ENCODE measurements around the gene DPYSL5.

DPYSL5 gene

DNA sequence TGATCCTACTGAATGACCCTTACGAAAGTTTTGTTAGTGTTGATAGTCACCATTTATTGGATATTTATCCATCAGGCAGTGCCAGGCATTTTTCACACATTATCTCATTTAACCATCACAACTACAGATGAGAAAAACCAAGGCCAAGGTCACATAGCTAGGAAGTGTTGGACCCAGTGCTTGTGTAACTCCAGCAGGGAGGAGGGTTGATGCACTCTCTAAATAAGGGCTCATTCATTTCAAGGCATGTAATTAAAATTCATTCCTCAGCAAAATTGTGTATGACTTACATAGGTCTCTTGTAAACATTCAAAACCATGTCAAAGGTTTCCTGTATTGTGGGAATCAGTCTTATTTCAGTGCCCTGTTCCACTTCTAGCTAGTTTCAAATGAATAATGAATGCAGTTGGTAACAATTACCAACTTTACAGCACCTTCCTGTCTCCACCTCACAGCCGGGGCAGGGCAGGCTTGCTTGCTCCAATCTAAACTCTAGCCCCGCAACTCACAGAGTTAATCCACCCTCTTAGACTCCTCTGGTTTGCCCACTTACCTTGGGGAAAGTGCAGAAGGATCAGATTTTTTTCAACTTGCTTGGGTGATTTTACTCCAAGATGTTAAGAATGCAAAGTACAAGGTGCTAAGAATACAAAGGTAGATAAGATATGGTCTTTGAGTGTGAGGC is 116.7 kb downstream of the DPYSL5 start:
- DNase-seq (ENCODE audit: low read depth, low spot score), result no peak

DNA sequence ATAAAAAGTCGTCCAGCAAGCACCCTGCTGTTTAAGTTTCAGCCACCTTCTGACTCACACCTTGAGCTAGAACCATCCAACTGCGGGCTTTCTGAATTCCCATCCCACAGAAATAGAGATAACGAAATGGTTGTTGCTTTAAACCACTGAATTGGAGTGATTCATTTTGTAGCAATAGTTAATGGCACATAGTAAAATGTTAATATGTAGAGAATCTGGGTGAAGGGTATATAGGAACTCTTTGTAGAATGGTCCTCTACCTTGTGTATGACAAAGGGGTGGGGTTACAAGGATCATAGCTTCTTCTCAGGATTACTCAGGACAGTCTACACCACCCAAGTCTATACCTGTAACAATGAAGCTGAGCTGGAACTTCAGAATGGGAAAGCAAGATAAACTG is 120.1 kb downstream of the DPYSL5 start:
- DNase-seq (ENCODE audit: low read depth, low spot score), result no peak

DNA sequence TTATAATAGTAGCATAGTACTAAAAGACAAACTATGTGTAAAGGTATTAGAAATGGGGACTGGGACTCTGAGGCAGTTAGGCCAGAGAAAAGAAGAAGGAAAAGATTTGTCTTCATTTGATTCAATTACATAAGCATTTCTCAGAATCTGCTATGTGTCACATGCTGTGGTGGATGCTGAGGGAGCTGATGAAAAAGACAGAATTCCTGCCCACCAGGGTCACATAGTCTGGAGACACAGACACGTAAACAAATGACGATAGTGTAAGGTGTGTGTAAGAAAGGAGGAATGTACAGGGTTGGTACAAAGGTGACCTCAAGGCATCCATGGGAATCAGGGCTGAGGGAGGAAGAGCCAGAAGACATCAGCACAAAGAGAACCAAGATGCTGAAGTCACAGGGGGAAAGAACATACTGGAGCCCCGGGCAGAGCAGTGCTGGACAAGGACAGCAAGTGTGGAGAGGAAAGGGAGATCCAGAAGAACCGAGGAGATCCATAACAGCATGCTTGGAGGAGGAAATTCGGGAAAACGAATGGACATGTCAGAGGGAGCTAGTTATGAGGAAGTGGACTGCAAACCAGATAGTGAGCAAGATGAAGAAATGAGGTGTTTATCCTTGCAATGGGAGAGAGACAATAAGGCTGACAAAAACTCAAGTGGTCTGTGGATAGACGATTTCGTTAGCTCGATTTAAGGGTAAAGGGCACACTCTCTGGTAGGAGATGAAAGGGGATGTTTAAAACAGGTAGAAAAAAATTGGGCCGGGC is 121.3 kb downstream of the DPYSL5 start:
- no peak for DNase-seq (ENCODE audit: low read depth, low spot score)

DNA sequence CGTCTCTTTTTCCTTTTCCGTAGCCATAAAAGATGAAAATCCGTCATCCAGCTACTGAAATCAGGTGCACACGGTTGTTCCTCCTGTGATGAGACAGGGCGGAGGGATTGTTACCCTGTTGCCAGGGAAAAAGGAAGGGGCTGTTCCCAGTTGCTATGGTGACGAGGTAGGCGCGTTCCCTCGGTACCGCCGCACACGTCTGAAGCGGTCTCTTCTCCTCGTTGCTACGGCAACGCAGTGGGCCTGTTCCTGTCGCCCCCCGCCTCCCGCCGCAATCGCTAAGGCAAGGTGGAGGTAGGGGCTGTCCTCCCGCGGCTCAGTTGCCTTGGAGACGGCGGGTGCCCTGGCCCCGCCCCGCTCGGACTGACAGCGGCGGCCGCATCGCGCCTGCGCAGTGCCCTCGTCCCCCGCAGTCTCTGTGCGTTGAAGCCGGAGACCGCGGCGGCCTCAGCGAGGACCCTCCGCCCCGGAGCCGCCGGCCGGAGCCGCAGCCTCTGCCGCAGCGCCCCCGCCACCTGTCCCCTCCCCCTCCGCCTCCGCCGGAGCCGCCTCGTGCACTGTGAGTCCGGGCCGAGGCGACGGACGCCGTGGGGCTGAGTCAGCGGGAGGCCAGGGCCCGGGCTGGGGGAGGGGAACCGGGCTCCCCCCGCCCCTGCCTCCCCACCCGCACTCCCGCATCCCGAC is 122.5 kb downstream of the DPYSL5 start, which contains the start of gene MAPRE3:
TSS of gene MAPRE3 (plus strand) at position 394 of the 684 bp plus-strand sequence. CDS start 51,582 bp downstream, outside the sequence.
- DNase-seq (ENCODE audit: low read depth, low spot score), result peak; percentile 91

DNA sequence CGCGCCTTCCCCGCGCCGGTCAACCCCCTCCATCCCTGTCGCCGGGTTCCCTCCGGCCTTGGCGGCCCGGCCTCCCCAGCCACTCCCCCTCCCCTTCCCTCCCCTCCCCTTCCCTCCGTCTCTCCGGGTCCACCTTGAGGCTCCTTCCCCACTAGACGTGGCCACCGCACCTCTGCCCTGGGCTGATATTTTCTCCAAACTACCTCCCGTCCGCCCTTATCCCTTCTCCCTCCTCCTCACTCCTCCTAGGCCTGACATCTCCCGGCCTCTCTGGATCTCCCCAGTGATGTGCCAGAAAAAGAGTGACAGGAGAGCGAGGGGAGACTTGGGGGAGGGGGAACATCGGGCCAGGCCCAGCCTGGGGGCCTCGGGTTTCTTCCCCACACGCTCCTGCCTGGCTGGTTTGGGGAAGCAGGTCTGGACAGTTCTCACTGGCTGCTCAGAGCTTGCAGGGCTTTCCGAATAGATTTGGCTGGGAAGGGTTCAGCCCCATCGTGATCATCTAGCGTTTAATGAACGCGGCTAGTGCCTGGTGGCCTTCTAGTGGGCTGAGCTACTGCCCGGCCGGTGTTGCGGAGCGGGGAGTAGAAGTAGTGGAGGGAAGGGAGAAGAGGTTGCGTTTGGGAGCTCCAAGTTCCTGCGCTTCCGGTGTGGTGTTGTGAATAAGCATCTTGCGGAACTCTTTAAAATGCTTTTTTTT is 123.1 kb downstream of the DPYSL5 start:
- no peak for DNase-seq (ENCODE audit: low read depth, low spot score)

DNA sequence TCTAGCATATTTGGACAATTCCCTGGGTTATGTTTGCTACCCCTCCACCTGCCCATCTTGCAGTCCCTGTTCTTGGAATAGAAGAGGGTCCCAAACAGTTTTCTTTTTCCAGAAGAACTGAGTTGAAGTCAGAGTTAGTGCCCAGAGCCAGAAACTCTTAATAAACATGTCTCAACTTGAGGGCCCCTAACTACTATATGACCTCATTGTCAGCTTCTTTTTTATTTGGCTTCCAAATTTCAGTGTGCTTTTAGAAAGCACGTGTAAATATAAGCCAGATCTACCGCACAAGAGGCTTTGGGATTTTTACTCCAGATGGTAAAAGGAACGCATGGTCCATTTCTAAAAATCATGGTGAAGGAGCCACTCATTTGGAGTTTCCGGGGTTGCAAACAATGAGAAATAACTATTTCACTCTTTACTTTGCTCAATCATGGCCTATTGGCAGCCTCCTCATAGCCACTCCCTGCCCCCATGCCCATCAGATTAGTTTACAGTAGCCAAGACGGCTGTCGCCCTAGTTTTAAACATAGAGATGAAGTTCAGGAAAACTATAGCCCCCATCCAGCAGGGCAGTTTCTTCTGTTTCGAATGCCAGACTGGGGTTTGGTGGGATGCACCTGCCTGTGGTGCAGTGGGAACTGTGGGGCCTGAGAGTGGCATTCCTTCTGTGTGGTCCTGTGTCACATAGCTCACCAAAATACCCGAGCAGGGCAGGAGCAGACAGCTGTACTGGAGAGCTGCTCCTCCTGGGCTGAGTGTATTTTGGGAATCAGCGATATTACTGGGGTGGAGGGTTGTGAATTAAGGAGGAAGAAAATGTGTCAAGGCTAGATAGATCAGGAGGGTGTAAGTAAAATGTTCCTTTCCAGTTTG is 124.2 kb downstream of the DPYSL5 start:
- DNase-seq (ENCODE audit: low read depth, low spot score), result no peak

DNA sequence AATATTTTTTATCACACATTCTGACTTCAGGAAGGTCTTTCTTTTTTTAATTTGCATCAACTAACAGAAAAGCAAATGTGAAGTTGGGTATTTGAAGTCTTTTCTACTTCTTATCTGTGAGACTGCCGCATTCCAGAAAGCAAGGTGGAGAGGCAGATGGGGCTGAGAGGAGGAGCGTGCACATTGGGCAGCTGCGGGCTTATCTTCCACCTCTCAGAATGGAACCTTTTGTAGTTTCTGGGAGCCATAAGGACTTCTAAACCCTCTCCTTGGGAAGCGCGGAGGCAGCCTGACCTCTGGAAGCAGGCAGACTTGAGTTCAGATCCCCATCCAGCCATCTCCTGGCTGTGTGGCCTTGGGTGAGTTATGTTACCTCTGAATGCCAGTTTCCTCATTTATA is 126.4 kb downstream of the DPYSL5 start:
- no peak for DNase-seq (ENCODE audit: low read depth, low spot score)

DNA sequence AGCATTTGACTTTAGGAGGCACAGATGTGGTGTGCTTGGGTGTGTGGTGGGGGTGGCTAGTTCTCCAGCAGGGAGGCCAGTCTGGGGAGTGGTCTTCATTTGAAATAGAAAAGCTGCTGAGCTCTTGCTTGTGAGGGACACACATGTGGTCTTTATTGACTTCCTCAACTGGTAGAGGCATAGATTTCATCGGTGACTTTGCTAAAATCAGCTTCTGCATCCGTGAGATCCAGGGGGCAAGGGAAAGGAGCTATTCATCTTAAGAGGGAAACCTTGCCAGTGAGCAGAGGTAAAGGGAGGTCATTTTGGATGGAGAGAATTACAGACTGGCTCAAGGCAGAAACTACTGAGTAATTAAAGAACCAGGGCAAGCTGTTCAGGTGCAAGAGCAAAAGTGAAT is 127.2 kb downstream of the DPYSL5 start:
- no peak for DNase-seq (ENCODE audit: low read depth, low spot score)

DNA sequence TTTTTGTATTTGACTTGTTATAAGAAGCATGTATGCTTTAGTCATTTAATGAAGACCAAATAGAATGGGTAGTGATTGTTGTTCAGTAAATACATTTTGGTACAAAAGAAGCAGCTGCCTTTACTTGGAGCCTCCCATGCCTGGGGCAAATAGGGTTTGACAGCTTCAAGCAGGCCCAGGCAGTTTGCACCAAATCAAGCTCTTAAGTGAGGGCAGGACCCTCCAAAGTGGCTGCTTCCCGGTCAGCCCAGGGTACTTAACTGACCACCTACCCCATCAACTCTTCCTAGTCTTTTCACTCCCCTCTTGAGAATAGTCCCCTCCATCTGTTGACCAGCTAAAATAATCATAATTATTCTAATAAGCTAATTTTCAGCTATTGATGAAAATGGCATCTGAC is 127.7 kb downstream of the DPYSL5 start:
- no peak for DNase-seq (ENCODE audit: low read depth, low spot score)

DNA sequence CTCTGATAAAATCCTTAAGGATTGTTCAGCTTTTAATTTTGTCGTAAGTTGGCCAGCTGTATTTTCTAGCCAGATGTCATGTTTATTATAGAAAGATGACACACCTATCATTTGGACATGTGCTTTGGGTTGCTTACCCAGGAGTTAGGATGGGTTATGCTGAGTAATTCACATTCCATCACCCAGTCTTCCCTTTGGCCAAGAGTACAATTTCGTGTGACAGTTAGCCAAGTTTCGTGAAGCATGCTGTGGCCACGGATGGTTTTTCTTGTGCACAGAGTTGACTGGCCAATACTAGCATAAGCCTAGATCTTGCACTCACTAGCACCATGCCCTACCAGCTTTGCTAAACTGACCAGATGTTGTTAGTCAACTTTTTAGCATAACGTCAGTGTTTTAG is 128.3 kb downstream of the DPYSL5 start:
- DNase-seq (ENCODE audit: low read depth, low spot score), result no peak

DNA sequence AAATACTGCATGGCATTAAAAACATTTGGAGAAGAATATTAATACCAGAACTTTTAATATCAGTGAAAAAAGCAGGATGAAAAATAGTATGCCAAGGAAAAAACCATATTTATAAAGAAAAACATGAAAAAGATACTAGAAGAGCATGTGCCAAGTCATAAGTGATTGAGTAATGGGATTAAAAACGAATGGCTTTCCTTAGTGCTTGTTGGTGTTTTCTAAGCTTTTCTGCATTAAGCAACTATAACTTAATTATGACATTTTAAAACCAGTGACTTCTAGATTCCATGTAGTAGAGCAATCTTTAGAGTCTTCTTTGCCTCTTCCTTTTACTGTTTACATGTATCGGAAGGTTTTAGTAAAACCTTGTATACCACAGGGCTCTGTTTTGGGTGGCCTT is 129.1 kb downstream of the DPYSL5 start:
- no peak for DNase-seq (ENCODE audit: low read depth, low spot score)

DNA sequence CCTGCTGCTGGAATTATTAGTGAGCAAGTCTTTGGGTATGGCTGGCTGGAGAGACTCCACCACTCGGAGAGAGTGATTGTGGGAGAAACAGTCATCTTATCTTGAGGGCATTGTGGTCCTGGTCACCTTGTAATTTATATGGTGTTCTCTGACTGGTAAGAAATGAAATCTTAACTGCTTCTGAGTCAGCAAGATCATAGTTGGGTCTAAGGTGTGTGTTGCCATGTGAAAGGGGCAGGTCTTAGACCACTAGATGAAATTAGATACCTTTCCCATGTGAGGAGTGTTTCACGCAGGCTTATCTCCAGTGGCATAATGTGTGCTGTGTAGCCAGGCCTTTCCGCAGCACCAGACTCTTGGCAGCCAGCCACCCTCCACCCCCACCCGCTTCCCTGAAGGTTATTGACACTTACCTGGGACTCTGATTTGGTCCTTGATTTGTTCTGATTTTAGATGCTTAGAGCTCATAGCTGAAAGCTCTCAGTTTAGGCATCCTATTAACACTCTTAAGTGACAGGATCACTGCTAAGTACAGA is 130.2 kb downstream of the DPYSL5 start:
- DNase-seq (ENCODE audit: low read depth, low spot score), result no peak

DNA sequence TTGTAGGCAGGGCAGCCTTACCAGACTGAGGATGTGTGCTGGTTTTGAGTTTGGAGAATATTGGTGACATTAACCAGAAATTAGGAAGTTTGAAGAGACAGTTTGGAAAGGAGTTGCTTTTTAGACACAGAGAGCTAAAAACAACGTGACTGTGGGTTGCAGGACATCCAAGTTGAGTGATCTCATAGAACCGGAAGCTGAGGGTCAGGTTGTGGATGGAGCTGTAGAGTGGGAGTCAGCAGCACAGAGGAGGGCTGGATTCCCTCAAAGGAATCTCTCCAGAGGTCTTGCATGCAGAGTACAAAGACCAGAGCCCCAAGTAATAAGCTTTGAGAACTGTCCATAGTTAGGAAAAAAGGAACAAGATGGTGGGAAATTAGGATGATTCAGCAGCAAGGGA is 131.8 kb downstream of the DPYSL5 start:
- no peak for DNase-seq (ENCODE audit: low read depth, low spot score)

DNA sequence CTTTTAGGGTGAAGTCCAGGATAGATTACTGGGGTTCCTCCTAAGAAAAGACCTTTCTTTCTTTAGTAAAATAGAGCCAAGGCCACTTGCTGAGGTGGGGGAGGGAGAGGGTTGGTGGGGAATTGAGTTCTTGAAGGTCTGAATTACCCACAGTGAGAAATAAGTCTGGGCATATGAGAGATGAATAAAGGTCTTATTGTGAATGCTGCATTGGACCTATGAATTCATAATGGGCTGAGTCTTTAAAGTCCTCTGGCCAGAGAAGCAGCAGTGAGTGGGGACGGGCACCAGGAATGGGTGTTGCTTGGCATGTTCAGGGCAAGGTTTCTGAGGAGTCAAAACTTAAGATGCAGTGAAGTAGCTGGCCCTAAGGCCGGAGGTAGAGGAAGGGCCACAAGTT is 133.0 kb downstream of the DPYSL5 start:
- no peak for DNase-seq (ENCODE audit: low read depth, low spot score)

DNA sequence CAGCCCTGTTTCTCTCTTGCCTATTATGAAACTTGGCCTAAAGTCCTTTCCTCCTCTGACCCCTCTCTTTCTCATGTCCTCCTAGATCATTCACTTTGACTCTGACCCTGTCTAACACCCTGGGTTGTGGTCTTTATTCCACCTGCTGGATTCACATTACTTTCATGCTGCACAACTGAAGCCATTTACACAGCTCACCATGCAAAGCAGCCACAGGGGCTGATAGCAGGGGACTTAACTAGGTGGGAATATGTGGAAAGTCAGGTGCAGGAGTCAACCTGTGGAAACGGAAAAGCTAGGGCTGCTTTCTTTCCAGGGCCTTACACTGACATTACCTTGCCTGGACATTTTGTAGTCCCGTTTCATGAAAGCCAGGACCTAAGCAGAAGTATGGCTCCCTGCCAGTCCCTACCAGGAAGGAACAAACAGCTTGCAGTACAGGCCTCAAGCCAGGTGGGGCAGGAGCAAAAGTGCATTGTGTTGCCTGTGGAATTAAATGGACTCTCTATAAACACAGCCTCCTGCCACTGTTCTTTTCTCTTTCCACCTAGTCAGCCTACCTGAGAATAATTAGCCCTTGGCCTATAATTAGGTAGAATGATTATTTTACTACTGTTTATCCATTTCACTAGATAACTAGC is 134.3 kb downstream of the DPYSL5 start:
- DNase-seq (ENCODE audit: low read depth, low spot score), result no peak

DNA sequence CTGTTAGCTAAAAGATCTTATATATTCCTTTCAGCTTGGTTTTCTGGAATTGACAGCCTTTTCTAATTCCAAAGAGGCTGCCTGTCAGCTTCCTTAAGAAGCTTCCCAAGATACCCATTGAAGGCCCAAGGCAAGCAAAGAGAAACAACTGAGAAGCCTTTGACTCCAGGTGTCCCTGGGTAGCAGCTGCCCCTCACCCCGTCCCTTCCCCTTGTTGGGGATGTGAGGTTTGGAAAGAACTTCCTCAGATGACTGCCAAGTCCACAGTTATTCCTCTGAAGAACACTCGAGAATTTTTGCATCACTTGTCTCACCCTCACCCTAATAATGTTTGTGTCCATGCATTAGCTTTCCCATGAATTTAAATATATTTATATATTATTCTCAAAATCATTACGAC is 135.8 kb downstream of the DPYSL5 start:
- no peak for DNase-seq (ENCODE audit: low read depth, low spot score)

DNA sequence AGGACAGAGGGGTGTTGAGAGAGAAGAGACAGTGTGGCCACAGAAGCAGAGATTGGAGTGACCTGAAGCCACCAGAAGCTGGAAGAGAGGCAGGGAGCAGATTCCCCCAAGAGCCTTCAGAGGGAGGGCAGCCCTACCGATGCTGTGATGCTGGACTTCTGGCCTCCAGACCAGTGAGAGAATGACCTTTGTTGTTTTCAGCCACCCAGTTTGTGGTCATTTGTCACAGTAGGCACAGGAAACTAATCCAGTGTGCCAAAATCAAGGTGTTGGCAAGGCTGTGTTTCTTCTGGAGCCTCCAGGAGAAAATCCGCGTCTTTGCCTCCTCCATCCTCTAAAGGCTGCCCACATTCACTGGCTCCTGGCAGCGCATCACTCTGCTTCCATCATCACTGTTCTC is 137.9 kb downstream of the DPYSL5 start:
- DNase-seq (ENCODE audit: low read depth, low spot score), result no peak

DNA sequence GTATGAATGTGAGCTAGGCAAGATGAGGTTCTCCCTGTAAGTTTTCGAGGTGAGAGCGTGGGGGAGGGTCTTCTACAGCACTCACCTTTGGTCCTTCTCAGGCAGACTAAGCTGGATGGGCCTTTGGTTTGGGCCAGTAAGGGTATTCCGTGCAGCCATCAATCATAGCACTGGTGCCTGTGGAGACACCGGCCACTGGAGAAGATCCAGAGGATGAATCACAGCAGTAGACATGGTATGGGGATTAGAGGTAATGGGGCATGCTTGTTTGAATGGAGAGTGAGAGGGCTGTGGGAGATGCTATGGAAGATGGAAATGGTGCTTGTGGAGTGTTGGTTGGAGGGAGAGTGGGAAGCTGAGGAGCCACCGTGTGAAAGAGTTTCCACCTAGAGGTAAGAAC is 138.6 kb downstream of the DPYSL5 start:
- no peak for DNase-seq (ENCODE audit: low read depth, low spot score)

DNA sequence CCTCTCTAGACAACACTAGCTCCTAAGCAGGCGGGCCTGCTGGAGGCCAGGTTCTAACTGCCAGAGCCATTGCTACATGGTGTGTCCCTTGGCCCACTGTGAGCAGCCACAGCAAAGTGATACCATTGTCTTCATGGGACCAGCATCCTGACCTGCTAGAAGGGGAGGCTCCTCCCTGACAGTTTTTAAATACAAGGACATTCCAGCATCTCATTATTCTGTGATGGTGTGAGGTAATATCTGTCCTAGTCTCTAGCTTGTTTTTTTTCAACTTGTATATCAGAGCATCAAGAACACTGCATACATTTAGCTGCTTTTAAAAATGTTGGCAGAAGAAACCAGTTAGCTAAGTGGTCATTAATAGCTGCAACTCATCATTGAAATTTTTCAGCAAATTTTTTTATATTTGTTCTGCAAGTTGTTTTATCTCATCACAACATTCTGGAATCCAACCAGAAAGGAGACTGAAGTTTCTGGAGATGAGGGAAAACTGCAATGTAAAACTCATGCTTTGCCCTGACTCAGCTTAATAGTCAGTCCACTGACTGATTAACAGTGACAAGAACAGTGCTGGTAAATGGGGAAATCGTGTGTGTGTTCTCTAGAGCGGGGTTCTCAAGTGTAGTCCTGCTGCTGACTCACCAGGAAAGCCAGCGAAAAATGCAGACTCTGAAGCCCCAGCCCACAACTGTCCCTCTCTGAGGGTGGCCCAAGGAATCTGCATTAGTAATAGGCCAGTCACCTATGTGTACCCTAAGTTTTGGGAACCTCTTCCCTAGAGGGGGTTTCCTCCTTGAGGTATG is 140.3 kb downstream of the DPYSL5 start:
- DNase-seq (ENCODE audit: low read depth, low spot score), result no peak

DNA sequence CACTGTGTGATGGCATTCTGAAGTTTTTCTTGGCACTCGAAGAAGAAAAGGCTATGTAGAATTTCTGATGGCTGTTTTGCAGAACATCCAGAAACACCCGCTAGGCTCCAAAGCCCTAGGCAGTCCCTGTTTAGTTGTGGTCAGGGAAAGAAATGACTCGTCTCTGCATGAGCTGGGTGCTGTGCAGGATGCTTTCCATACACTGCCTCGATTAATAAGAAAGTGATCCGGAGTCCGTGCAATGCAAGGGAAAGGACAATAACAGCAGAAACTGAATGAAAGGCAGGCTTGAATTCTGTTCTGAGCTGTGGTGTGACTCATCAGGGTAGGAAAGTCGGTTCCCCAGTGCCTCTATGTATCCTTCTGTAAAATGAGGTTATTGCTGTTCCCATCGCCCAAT is 141.2 kb downstream of the DPYSL5 start:
- DNase-seq (ENCODE audit: low read depth, low spot score), result no peak

All from iPS DF 19.7 (cell line).